PFSK-1 (cell line): ENCODE data around the gene LEMD2.

Experiments used
- POLR2AphosphoS5 ChIP-seq: IDR thresholded peaks from 2 replicates; pipeline ENCODE4 v1.6.1; 2012; ENCODE audit warnings: low read depth, mild to moderate bottlenecking, control low read depth, low read length, moderate library complexity
- SIN3A ChIP-seq: IDR thresholded peaks from 2 replicates; pipeline ENCODE4 v1.6.1; 2012; ENCODE audit warnings: mild to moderate bottlenecking, low read length, moderate library complexity, borderline replicate concordance; ENCODE audit not compliant: insufficient read depth
- TF ChIP-seq, protein P1 (sequence below), 2 experiments: IDR thresholded peaks; 2 replicates each; pipeline versions ENCODE4 v1.6.1 to v1.8.0; 2011 to 2012; ENCODE audit warnings: low read depth in 2 of 2, low read length in 2 of 2, control low read depth in 1 of 2, inconsistent platforms in 1 of 2, mild to moderate bottlenecking in 1 of 2, moderate library complexity in 1 of 2; ENCODE audit not compliant: insufficient read depth in 1 of 2

DNA sequence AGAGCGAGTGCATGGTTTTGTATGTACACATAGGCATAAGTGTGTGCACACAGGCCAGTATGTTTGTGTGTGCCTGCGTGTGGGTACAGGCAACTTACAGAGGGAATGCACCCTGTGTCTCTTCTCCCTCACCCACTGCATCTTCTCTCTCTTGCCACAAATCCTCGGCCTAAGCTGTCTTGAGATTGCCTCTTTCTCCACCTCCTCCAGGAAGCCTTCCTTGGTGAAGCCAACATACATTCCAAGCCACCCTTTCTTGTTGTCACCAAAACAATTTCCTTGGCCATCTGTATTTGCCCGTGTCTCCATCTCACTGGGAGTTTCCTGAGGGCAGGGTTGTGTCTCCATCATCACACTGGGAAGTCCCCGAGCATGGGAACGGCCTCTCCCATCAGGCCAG is 44.7 kb upstream of the LEMD2 start:
- no peak for TF ChIP-seq POLR2AphosphoS5
- no peak for TF ChIP-seq SIN3A
- TF ChIP-seq, protein P1, sequence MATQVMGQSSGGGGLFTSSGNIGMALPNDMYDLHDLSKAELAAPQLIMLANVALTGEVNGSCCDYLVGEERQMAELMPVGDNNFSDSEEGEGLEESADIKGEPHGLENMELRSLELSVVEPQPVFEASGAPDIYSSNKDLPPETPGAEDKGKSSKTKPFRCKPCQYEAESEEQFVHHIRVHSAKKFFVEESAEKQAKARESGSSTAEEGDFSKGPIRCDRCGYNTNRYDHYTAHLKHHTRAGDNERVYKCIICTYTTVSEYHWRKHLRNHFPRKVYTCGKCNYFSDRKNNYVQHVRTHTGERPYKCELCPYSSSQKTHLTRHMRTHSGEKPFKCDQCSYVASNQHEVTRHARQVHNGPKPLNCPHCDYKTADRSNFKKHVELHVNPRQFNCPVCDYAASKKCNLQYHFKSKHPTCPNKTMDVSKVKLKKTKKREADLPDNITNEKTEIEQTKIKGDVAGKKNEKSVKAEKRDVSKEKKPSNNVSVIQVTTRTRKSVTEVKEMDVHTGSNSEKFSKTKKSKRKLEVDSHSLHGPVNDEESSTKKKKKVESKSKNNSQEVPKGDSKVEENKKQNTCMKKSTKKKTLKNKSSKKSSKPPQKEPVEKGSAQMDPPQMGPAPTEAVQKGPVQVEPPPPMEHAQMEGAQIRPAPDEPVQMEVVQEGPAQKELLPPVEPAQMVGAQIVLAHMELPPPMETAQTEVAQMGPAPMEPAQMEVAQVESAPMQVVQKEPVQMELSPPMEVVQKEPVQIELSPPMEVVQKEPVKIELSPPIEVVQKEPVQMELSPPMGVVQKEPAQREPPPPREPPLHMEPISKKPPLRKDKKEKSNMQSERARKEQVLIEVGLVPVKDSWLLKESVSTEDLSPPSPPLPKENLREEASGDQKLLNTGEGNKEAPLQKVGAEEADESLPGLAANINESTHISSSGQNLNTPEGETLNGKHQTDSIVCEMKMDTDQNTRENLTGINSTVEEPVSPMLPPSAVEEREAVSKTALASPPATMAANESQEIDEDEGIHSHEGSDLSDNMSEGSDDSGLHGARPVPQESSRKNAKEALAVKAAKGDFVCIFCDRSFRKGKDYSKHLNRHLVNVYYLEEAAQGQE (IDR thresholded peaks at IDR 0.05; ENCODE audit: insufficient read depth in 1 of 2, low read depth in 2 of 2, low read length in 2 of 2), result no peak
